Measurements from ENCODE around the gene PABPC1L.
A peak's percentile ranks its signal among the peaks of the same experiment; 100 is the strongest.

Gene PABPC1L

GRCh38 chr20:44931911-44932310 is 22.1 kb downstream of the PABPC1L start:
- H3K27me3 Mint-ChIP-seq (ENCODE audit: low read depth, poor library complexity) = no peaks in the 10 kb centered on the region
- H3K9me3 Mint-ChIP-seq = no peaks in the 10 kb centered on the region
- no peak for DNase-seq
- no peaks in the 10 kb centered on the region for H3K4me1 Mint-ChIP-seq
- H3K27ac Mint-ChIP-seq = no peak overlapping the region
- H3K36me3 Mint-ChIP-seq (ENCODE audit: low read depth) = peaks cover 25% of the 10 kb centered on the region
- no peak overlapping the region for H3K4me3 Mint-ChIP-seq
- no peak for TF ChIP-seq CTCF (IDR thresholded peaks at IDR 0.05)

GRCh38 chr20:44932916-44933315 is 23.1 kb downstream of the PABPC1L start:
- Mint-ChIP-seq H3K27me3 (ENCODE audit: low read depth, poor library complexity) (no peaks in the 10 kb centered on the region), H3K4me1 (no peaks in the 10 kb centered on the region), H3K9me3 (no peaks in the 10 kb centered on the region), H3K27ac (peak overlapping the region; percentile 14), H3K4me3 (no peak overlapping the region), H3K36me3 (ENCODE audit: low read depth) (peaks cover 25% of the 10 kb centered on the region)
- no peak for TF ChIP-seq CTCF (IDR thresholded peaks at IDR 0.05)
- DNase-seq = no peak

- peaks cover 26% of the 10 kb centered on the region for H3K36me3 Mint-ChIP-seq (ENCODE audit: low read depth)
- peak overlapping the region; percentile 71 for H3K27ac Mint-ChIP-seq
- no peak for TF ChIP-seq CTCF (IDR thresholded peaks at IDR 0.05)
- no peaks in the 10 kb centered on the region for H3K27me3 Mint-ChIP-seq (ENCODE audit: low read depth, poor library complexity)
- no peaks in the 10 kb centered on the region for H3K9me3 Mint-ChIP-seq
- no peak for DNase-seq
- H3K4me3 Mint-ChIP-seq = no peak overlapping the region
- H3K4me1 Mint-ChIP-seq = no peaks in the 10 kb centered on the region
Measured at GRCh38 chr20:44936510-44936909, 26.6 kb downstream of the PABPC1L start.

GRCh38 chr20:44938637-44939036 is 28.8 kb downstream of the PABPC1L start:
- Mint-ChIP-seq H3K9me3 (no peaks in the 10 kb centered on the region), H3K36me3 (ENCODE audit: low read depth) (peaks cover 26% of the 10 kb centered on the region), H3K27ac (peak overlapping the region; percentile 88), H3K4me1 (peaks cover 16% of the 10 kb centered on the region), H3K27me3 (ENCODE audit: low read depth, poor library complexity) (no peaks in the 10 kb centered on the region), H3K4me3 (no peak overlapping the region)
- TF ChIP-seq CTCF (IDR thresholded peaks at IDR 0.05) = no peak
- no peak for DNase-seq

GRCh38 chr20:44941120-44941691 is 31.3 kb downstream of the PABPC1L start:
- Mint-ChIP-seq H3K27ac (peak overlapping the region; percentile 93), H3K36me3 (ENCODE audit: low read depth) (peaks cover 42% of the 10 kb centered on the region), H3K4me3 (no peak overlapping the region), H3K4me1 (peaks cover 23% of the 10 kb centered on the region), H3K27me3 (ENCODE audit: low read depth, poor library complexity) (no peaks in the 10 kb centered on the region), H3K9me3 (no peaks in the 10 kb centered on the region)
- DNase-seq = no peak
- TF ChIP-seq CTCF (IDR thresholded peaks at IDR 0.05) = no peak

GRCh38 chr20:44942264-44942973 is 32.6 kb downstream of the PABPC1L start:
- Mint-ChIP-seq H3K27me3 (ENCODE audit: low read depth, poor library complexity) (no peaks in the 10 kb centered on the region), H3K9me3 (no peaks in the 10 kb centered on the region), H3K27ac (peak overlapping the region; percentile 97), H3K4me3 (peak overlapping the region; percentile 28), H3K4me1 (peaks cover 23% of the 10 kb centered on the region), H3K36me3 (ENCODE audit: low read depth) (peaks cover 51% of the 10 kb centered on the region)
- TF ChIP-seq CTCF (IDR thresholded peaks at IDR 0.05) = no peak
- no peak for DNase-seq
